Vagina (tissue), 2 donors: ENCODE measurements around the gene CACNA2D4. TPM values are rescaled to one million over a fixed set of nuclear protein-coding genes. Genes with fewer than 3 reads are reported as not detected.

Source experiments
- DNase-seq, 2 donors: peaks; one replicate each; pipeline ENCODE4 v3.0.0-alpha.2; 2017; ENCODE audit errors: extremely low spot score in 2 of 2
- H3K27ac ChIP-seq: fragments of 200-600 bp; sonication (generic); one replicate; pipeline ENCODE4 v1.5.1; 2019
- H3K27me3 ChIP-seq: fragments of 200-600 bp; sonication (generic); one replicate; pipeline ENCODE4 v1.5.1; 2019
- H3K36me3 ChIP-seq, 2 donors: fragments of 200-600 bp; sonication (generic); one replicate each; pipeline ENCODE4 v1.5.1; 2017 to 2019
- H3K4me1 ChIP-seq: fragments of 200-600 bp; sonication (generic); one replicate; pipeline ENCODE4 v1.5.1; 2019
- H3K4me3 ChIP-seq, 2 donors: fragments of 200-600 bp; sonication (generic); 1 replicate in 1 of 2; 2 replicates in 1 of 2; pipeline ENCODE4 v1.5.1; 2016 to 2019
- H3K9me3 ChIP-seq: fragments of 200-600 bp; sonication (generic); one replicate; pipeline ENCODE4 v1.5.1; 2019
- POLR2A ChIP-seq, 2 donors: fragments of 450-650 bp; IDR thresholded peaks; one replicate each; pipeline ENCODE4 v1.6.1; 2017; ENCODE audit warnings: antibody characterized with exemption in 2 of 2, mild to moderate bottlenecking in 2 of 2, moderate library complexity in 2 of 2
- POLR2AphosphoS5 ChIP-seq, 2 donors: sonication (generic); formaldehyde crosslinking; IDR thresholded peaks; one replicate each; pipeline ENCODE4 v1.9.0; 2017; ENCODE audit warnings: antibody characterized with exemption in 2 of 2, mild to moderate bottlenecking in 2 of 2, low read depth in 1 of 2; ENCODE audit not compliant: insufficient read depth in 1 of 2
- intact Hi-C: fragments of 100-400 bp; cut with DNase I; formaldehyde crosslinking; loops from one replicate; pipeline ENCODE4 v1.15.1; 2023
- total RNA-seq: library from RNA; depleted of rRNA; stranded (reverse); fragments of >200 nt; gene quantifications from one replicate; pipeline ENCODE4 v1.2.3, GENCODE V29; 2016
- TF ChIP-seq, protein P1 (sequence below), 3 experiments: fragments of 450-650 bp in 2 of 3; fragments of 200-600 bp in 1 of 3; sonication (generic) in 1 of 3; IDR thresholded peaks; one replicate each; pipeline ENCODE4 v1.5.1; 2017 to 2019; ENCODE audit warnings: antibody characterized with exemption in 3 of 3, mild to moderate bottlenecking in 2 of 3, moderate library complexity in 2 of 3

CACNA2D4 gene
- total RNA-seq, 1 donor from 2014 or later, result 2.2 TPM

DNA sequence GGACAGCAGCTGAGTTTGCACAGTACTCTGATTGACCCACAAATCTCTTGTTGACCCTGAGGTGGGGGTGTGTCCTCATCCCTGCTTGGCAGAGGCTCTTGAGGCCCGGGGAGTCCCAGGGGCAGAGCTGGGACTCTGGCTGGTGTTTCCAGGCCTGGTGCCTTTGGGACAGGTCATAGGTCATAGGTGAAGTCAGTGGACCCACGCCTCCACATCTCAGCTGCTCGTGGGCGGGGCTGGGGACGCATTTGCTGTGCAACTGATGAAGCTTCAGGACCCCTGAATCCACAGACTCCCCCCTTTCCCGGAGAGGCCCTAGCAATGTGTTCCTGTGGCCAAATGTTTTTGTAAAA, 408 bp upstream of the CACNA2D4 start:
- DNase-seq, result peak in 1 of 2 donors; percentile 79
- Histone ChIP-seq H3K4me3 (peak overlapping the region in 1 of 2 donors; percentile 13), H3K27ac (no peak overlapping the region), H3K9me3 (no peaks in the 10 kb centered on the region), H3K36me3 (no peaks in the 10 kb centered on the region), H3K4me1 (no peaks in the 10 kb centered on the region), H3K27me3 (no peaks in the 10 kb centered on the region)
- intact Hi-C loops, result no loop called here
- TF ChIP-seq POLR2AphosphoS5 (IDR thresholded peaks at IDR 0.05; ENCODE audit: insufficient read depth in 1 of 2, low read depth in 1 of 2), result no peak
- TF ChIP-seq, protein P1, sequence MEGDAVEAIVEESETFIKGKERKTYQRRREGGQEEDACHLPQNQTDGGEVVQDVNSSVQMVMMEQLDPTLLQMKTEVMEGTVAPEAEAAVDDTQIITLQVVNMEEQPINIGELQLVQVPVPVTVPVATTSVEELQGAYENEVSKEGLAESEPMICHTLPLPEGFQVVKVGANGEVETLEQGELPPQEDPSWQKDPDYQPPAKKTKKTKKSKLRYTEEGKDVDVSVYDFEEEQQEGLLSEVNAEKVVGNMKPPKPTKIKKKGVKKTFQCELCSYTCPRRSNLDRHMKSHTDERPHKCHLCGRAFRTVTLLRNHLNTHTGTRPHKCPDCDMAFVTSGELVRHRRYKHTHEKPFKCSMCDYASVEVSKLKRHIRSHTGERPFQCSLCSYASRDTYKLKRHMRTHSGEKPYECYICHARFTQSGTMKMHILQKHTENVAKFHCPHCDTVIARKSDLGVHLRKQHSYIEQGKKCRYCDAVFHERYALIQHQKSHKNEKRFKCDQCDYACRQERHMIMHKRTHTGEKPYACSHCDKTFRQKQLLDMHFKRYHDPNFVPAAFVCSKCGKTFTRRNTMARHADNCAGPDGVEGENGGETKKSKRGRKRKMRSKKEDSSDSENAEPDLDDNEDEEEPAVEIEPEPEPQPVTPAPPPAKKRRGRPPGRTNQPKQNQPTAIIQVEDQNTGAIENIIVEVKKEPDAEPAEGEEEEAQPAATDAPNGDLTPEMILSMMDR (IDR thresholded peaks at IDR 0.05), result no peak
- TF ChIP-seq POLR2A (IDR thresholded peaks at IDR 0.05), result no peak

DNA sequence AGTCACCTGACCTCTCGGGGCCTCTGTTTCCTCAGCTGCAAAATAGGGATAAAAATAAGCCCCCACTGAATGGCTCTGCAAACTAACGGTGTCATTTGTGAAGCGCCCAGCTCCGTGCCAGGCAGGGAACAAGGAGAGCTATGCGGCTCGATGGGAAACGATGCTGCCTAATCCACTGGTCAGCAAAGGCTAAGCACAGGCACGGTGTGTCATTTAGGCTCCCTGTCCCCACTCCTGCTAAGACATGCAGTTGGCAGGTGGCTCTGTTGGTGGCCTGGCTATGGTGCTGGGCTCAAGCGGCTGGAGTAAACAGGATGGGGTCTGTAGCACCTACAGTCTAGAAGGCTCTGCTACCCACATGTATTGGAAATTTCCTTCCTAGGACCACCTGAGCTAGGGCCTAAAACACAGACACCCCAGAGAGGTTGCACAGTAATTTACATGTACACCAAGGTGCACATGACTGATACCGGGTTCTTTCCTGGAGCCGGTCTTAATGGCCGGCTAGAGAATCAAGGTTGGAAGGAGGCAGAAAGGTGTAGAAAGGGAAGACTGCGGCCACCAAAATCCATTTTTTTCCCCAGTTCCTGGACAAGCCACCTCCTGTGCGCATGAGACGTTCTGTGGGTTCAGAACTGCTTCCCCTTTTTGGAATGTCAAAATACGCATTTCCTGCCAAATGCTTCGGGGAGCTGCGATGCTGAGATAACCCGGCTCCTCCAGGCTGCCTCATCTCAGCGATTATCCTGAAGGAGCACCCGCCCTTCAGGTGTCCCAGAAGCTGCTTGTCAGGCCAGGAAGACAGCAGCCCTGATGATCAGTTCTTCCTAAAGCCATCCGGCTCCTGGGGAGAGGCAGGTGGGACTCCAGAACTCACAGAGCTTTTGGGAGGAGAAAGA, 1.0 kb downstream of the CACNA2D4 start:
- H3K27me3 ChIP-seq, result no peaks in the 10 kb centered on the region
- no peak overlapping the region for H3K27ac ChIP-seq
- peak overlapping the region in 1 of 2 donors; percentile 13 for H3K4me3 ChIP-seq
- TF ChIP-seq POLR2A (IDR thresholded peaks at IDR 0.05), result peak in 1 of 2 donors; percentile 8
- TF ChIP-seq, protein P1 (IDR thresholded peaks at IDR 0.05), result no peak
- H3K4me1 ChIP-seq, result no peaks in the 10 kb centered on the region
- H3K36me3 ChIP-seq, result no peaks in the 10 kb centered on the region
- peak; percentile 67 to 86 for DNase-seq
- no peaks in the 10 kb centered on the region for H3K9me3 ChIP-seq
- intact Hi-C loops, result no loop called here

DNA sequence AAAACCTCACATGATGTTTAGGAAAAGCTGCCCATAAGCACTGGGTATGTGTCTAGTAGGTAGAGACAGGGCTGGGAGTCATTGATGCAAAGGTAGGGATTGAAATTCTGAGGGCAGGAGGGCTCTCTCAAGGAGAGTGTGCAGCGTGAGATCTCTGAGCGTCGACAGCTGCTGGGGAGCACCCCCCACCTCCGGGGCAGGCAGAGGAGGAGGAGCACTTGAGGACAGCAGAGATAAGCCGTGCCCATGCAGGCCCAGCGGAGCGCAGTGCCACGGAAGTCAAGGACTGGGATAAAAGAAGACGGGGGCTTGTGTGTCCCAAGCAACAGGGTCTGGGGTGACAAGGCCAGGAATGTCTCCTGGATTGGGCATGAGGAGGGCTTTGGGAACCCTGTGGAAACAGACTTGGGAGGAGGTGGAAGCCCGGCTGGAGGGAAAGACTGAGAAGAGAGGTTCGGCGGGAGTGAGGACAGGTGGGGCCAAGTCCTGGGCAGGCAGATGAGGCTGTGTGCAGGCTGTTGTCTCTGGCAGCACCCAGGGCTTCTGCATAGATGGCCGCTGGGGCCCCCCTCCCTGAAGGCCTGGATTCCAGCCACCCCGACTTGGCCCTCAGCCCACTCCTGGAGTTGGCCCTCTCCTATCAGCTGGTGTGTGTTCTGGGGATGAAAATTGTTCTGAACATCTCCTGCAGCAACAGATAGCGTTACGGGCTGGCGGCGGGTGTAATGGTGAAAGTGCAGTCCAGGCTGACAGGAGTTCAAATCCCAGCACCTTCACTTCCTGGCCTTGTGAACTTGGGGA, 1.9 kb downstream of the CACNA2D4 start:
- no peaks in the 10 kb centered on the region for H3K4me1 ChIP-seq
- intact Hi-C loops, result no loop called here
- H3K4me3 ChIP-seq, result no peak overlapping the region
- DNase-seq, result peak; percentile 65 to 81
- TF ChIP-seq POLR2AphosphoS5 (IDR thresholded peaks at IDR 0.05; ENCODE audit: insufficient read depth in 1 of 2, low read depth in 1 of 2), result no peak
- TF ChIP-seq, protein P1 (IDR thresholded peaks at IDR 0.05), result no peak
- no peak for TF ChIP-seq POLR2A (IDR thresholded peaks at IDR 0.05)
- no peak overlapping the region for H3K27ac ChIP-seq
- no peaks in the 10 kb centered on the region for H3K36me3 ChIP-seq
- no peaks in the 10 kb centered on the region for H3K27me3 ChIP-seq
- H3K9me3 ChIP-seq, result no peaks in the 10 kb centered on the region

DNA sequence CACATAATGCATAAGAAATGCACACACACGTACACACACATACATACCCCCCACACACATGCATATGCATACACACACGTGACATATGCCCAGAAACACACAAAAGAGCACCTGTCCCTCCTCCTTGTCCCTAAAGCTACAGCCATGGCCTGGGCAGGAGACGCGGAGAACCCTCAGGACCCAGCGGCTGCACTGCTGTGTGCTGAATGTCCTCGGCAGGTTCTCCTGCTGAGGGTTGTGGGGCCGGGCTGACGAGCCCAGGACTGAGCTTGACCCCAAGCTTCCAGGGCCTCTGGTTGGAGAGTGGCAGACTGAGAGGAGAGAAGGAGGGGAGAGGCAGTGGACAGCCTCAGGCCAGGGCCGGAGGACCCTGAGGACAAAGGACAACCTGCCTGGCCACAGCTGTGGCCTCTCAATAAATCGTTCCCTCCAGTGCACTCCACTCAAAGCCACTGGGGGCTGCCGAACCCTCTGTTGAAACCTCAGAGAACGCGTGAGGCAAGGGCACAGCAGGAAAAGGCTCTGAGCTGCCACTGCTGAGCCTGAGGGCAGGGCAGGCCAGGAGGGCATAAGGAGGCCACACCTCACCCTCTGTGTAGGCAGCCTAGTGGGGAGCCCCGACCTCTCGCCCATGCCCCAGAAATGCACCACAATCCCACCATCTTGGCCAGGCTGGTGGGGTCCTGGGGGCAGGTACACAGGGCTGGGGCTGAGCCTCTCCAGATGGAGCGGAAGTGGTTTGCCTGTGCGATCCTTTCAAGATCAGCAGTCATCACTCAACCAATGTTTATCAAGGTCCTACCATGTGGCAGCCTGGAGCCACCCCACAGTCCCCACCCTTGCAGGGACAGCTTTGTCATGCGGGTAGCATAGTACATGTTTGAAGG, 3.1 kb downstream of the CACNA2D4 start:
- peak; percentile 70 to 77 for DNase-seq
- TF ChIP-seq, protein P1 (IDR thresholded peaks at IDR 0.05), result no peak
- TF ChIP-seq POLR2AphosphoS5 (IDR thresholded peaks at IDR 0.05; ENCODE audit: insufficient read depth in 1 of 2, low read depth in 1 of 2), result no peak
- no peak for TF ChIP-seq POLR2A (IDR thresholded peaks at IDR 0.05)
- intact Hi-C loops, result no loop called here

More for the DNA sequence above, 3.1 kb downstream of the CACNA2D4 start:
- Histone ChIP-seq H3K36me3 (no peaks in the 10 kb centered on the region), H3K9me3 (no peaks in the 10 kb centered on the region), H3K27ac (no peak overlapping the region), H3K27me3 (no peaks in the 10 kb centered on the region), H3K4me3 (no peak overlapping the region), H3K4me1 (no peaks in the 10 kb centered on the region)
